ENCODE measurements around the gene ARL17B.
"Not testable (repeated sequence)": the region's sequence is repeated elsewhere in the genome, so short reads cannot be mapped to it uniquely, and the experiment has no call there.

Gene ARL17B

GRCh38 chr17:46244949-46245768, 116.4 kb downstream of the ARL17B start:
- DNase-seq: not testable (repeated sequence)

DNA sequence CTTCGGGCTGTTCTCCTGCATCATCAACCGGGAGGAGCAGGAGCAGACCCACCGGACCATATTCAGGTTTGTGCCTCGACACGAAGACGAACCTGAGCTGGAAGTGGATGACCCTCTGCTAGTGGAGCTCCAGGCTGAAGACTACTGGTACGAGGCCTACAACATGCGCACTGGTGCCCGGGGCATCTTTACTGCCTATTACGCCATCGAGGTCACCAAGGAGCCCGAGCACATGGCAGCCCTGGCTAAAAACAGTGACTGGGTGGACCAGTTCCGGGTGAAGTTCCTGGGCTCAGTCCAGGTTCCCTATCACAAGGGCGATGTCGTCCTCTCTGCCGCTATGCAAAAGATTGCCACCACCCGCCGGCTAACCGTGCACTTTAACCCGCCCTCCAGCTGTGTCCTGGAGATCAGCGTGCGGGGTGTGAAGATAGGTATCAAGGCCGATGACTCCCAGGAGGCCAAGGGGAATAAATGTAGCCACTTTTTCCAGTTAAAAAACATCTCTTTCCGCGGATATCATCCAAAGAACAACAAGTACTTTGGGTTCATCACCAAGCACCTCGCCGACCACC, 117.1 kb downstream of the ARL17B start:
- not testable (repeated sequence) for DNase-seq

DNA sequence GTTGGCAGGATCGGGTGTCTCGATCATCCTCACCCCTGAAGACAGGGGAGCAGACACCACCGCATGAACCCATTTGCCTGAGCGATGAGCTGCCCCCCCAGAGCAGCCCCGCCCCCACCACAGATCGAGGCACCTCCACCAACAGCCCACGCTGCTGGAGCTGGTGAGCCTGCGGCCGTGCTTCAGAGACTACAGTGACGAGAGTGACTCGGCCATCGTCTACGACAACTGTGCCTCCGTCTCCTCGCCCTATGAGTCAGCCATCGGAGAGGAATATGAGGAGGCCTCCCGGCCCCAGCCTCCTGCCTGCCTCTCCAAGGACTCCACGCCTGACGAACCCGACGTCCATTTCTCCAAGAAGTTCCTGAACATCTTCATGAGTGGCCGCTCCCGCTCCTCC, 117.6 kb downstream of the ARL17B start:
- DNase-seq: not testable (repeated sequence)

DNA sequence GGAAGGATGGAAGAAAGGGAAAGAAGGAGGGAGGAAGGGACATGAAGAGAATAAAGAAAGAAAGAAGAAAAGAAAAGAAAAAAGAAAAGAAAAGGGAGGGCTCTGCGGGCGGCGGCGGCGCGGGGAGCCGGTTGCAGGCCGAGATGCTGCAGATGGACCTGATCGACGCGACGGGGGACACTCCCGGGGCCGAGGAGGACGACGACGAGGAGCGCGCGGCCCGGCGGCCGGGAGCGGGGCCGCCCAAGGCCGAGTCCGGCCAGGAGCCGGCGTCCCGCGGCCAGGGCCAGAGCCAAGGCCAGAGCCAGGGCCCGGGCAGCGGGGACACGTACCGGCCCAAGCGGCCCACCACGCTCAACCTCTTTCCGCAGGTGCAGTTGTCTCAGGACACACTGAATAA, 118.1 kb downstream of the ARL17B start:
- DNase-seq: not testable (repeated sequence)

- not testable (repeated sequence) for DNase-seq
Observed at GRCh38 chr17:46231359-46231758, 130.2 kb downstream of the ARL17B start.

- DNase-seq: peak; percentile 97
Observed at GRCh38 chr17:46225274-46225794, 136.2 kb downstream of the ARL17B start.

- DNase-seq: not testable (repeated sequence)
Observed at GRCh38 chr17:46224864-46225263, 136.7 kb downstream of the ARL17B start.

Data from activated naive CD4-positive, alpha-beta T cell treated with Interleukin-2 at 50 U/mL for 16 hours (primary cell).